HG03175 (cell line): ENCODE measurements around the gene PANK2.
A peak's percentile ranks its signal among the peaks of the same experiment; 100 is the strongest.
"Not testable (repeated sequence)": the region's sequence is repeated elsewhere in the genome, so short reads cannot be mapped to it uniquely, and the experiment has no call there.

Experiments
- ATAC-seq: cut with Tn5 transposase; IDR thresholded peaks from one replicate; pipeline ENCODE4 v1.9.1; 2021; ENCODE audit warnings: mild to moderate bottlenecking, moderate library complexity; ENCODE audit not compliant: unreplicated experiment

PANK2 gene

GRCh38 chr20:3888622-3889488 is at the start of gene PANK2:
Gene PANK2, plus strand, starts transcription at chr20:3889387.
- peak; percentile 95 for ATAC-seq

- ATAC-seq = not testable (repeated sequence)
Observed at GRCh38 chr20:3840201-3840600, 49.0 kb upstream of the PANK2 start.

GRCh38 chr20:3842348-3842930 is 46.7 kb upstream of the PANK2 start:
- ATAC-seq = no peak

GRCh38 chr20:3843490-3843889 is 45.7 kb upstream of the PANK2 start:
- ATAC-seq = no peak

- ATAC-seq = not testable (repeated sequence)
Observed at GRCh38 chr20:3843990-3844619, 45.1 kb upstream of the PANK2 start.

GRCh38 chr20:3846378-3846739 is 42.8 kb upstream of the PANK2 start:
- ATAC-seq = no peak

- peak; percentile 96 for ATAC-seq
Observed at GRCh38 chr20:3846740-3847428, 42.3 kb upstream of the PANK2 start, which contains the start of gene MAVS. Gene MAVS, plus strand, starts transcription at chr20:3846834. Its CDS starts 7,791 bp downstream, at chr20:3854625.

GRCh38 chr20:3847429-3847940 is 41.7 kb upstream of the PANK2 start:
- no peak for ATAC-seq

GRCh38 chr20:3848565-3848964 is 40.6 kb upstream of the PANK2 start:
- no peak for ATAC-seq

GRCh38 chr20:3854462-3854871 is 34.7 kb upstream of the PANK2 start:
- no peak for ATAC-seq

GRCh38 chr20:3857405-3857804 is 31.8 kb upstream of the PANK2 start:
- ATAC-seq = no peak

- ATAC-seq = no peak
Observed at GRCh38 chr20:3858689-3859088, 30.5 kb upstream of the PANK2 start.

- no peak for ATAC-seq
Observed at GRCh38 chr20:3861191-3861590, 28.0 kb upstream of the PANK2 start.

- no peak for ATAC-seq
Observed at GRCh38 chr20:3862333-3862732, 26.9 kb upstream of the PANK2 start.

GRCh38 chr20:3863317-3863716 is 25.9 kb upstream of the PANK2 start:
- no peak for ATAC-seq

GRCh38 chr20:3864518-3864917 is 24.7 kb upstream of the PANK2 start:
- no peak for ATAC-seq

GRCh38 chr20:3865152-3865886 is 23.9 kb upstream of the PANK2 start:
- no peak for ATAC-seq

- ATAC-seq = no peak
Observed at GRCh38 chr20:3865887-3866407, 23.2 kb upstream of the PANK2 start.

GRCh38 chr20:3866464-3866863 is 22.7 kb upstream of the PANK2 start:
- ATAC-seq = no peak

- ATAC-seq = no peak
Observed at GRCh38 chr20:3867802-3868201, 21.4 kb upstream of the PANK2 start.
